GM12878 (cell line): Measurements from ENCODE around the gene ACACA. TPM values are rescaled to one million over a fixed set of nuclear protein-coding genes. Genes with fewer than 3 reads are reported as not detected.

Experiments used
- ATAC-seq: fragments of 200-7000 bp; cut with Tn5 transposase; 3 replicates; pipeline ENCODE4 v1.9.1; 2020; ENCODE audit warnings: mild to moderate bottlenecking, moderate library complexity
- BruUV-seq: library from RNA; stranded (reverse); fragments of 400-500 nt; replicated peaks from 2 replicates; lab custom pipeline; 2021; lab: Mats Ljungman, UMichigan
- CTCF ChIA-PET: fragments of 300-600 bp; sonication (Branson Sonifier 250); formaldehyde crosslinking; extraction: SDS; loops from one replicate; lab custom pipeline; 2021; ENCODE audit warnings: inconsistent platforms; lab: Yijun Ruan, JAX
- POLR2A ChIA-PET: fragments of 350-600 bp; formaldehyde crosslinking; extraction: SDS; loops from one replicate; lab custom pipeline; 2021; ENCODE audit warnings: inconsistent platforms; lab: Charles Lee
- RAD21 ChIA-PET: fragments of 300-600 bp; sonication (Branson Sonifier 250); formaldehyde crosslinking; loops from one replicate; lab custom pipeline; 2023; ENCODE audit warnings: antibody characterized with exemption; ENCODE audit not compliant: unreplicated experiment; lab: Charles Lee
- SMC1A ChIA-PET: fragments of 300-600 bp; sonication (Branson Sonifier 250); formaldehyde crosslinking; loops from one replicate; lab custom pipeline; 2023; ENCODE audit not compliant: unreplicated experiment, uncharacterized antibody; lab: Charles Lee
- DNase-seq: peaks from one replicate; pipeline ENCODE4 v3.0.0-alpha.2; 2011; ENCODE audit warnings: low read depth, low spot score
- FAIRE-seq: peaks from 3 replicates; lab custom pipeline; 2011; peaks lifted over from hg19 to GRCh38; lab: Jason Lieb, UNC
- H2AFZ ChIP-seq: 2 replicates; pipeline ENCODE4 v1.6.0; 2011; ENCODE audit warnings: low read depth, low read length, control low read depth; ENCODE audit not compliant: control insufficient read depth
- H3K27ac ChIP-seq: 2 replicates; pipeline ENCODE4 v1.5.1; 2011; ENCODE audit warnings: control low read depth; ENCODE audit not compliant: control insufficient read depth, insufficient read depth
- H3K27me3 ChIP-seq, 2 experiments: replicated peaks in 1 of 2; 2 replicates each; pipeline versions ENCODE4 v1.6.0 to v1.6.1; 2011; ENCODE audit warnings: low read length in 1 of 2; ENCODE audit not compliant: control insufficient read depth in 2 of 2, insufficient read depth in 2 of 2
- H3K36me3 ChIP-seq, 2 experiments: 2 replicates each; pipeline ENCODE4 v1.5.1; 2011; ENCODE audit warnings: low read length in 1 of 2; ENCODE audit not compliant: control insufficient read depth in 2 of 2, insufficient read depth in 2 of 2
- H3K4me1 ChIP-seq: 2 replicates; pipeline ENCODE4 v1.6.1; 2011; ENCODE audit warnings: mild to moderate bottlenecking, low read length, moderate library complexity, mixed read lengths; ENCODE audit not compliant: control insufficient read depth, insufficient read depth
- H3K4me2 ChIP-seq: 2 replicates; pipeline ENCODE4 v1.6.0; 2011; ENCODE audit warnings: control low read depth; ENCODE audit not compliant: control insufficient read depth, insufficient read depth
- H3K4me3 ChIP-seq: fragments of 200-600 bp; sonication (generic); 2 replicates; pipeline ENCODE4 v1.5.1; 2016
- H3K79me2 ChIP-seq: 2 replicates; pipeline ENCODE4 v1.6.0; 2011; ENCODE audit warnings: low read length; ENCODE audit not compliant: control insufficient read depth, insufficient read depth
- H3K9ac ChIP-seq: 2 replicates; pipeline ENCODE4 v1.8.0; 2011; ENCODE audit warnings: low read length, control low read depth, mixed read lengths; ENCODE audit not compliant: control insufficient read depth, insufficient read depth
- H3K9me3 ChIP-seq: replicated peaks from 3 replicates; pipeline ENCODE4 v1.5.1; 2011; ENCODE audit warnings: mild to moderate bottlenecking, low read length; ENCODE audit not compliant: control insufficient read depth, insufficient read depth
- H4K20me1 ChIP-seq: 2 replicates; pipeline ENCODE4 v1.6.0; 2011; ENCODE audit not compliant: control insufficient read depth, insufficient read depth
- CREM ChIP-seq: IDR thresholded peaks from 2 replicates; pipeline ENCODE4 v1.6.1; 2014; ENCODE audit warnings: antibody characterized with exemption, low read depth
- DPF2 ChIP-seq: fragments of 450-650 bp; IDR thresholded peaks from 2 replicates; pipeline ENCODE4 v1.6.1; 2017; ENCODE audit warnings: mild to moderate bottlenecking
- EED ChIP-seq: sonication (generic); IDR thresholded peaks from 2 replicates; pipeline ENCODE4 v1.6.1; 2016; ENCODE audit warnings: antibody characterized with exemption, low read depth
- HDGF ChIP-seq: fragments of 450-650 bp; IDR thresholded peaks from 2 replicates; pipeline ENCODE4 v1.6.1; 2016; ENCODE audit warnings: antibody characterized with exemption
- KAT2A ChIP-seq: conservative IDR thresholded peaks from 2 replicates; pipeline ENCODE4 v1.6.1; 2011; ENCODE audit warnings: low read depth, low read length; ENCODE audit not compliant: control insufficient read depth
- MTA2 ChIP-seq: fragments of 450-650 bp; IDR thresholded peaks from 2 replicates; pipeline ENCODE4 v1.6.1; 2016; ENCODE audit warnings: low read depth, mild to moderate bottlenecking, moderate library complexity
- POLR2A ChIP-seq: IDR thresholded peaks from 2 replicates; pipeline ENCODE4 v1.6.1; 2011; ENCODE audit warnings: low read depth, mild to moderate bottlenecking, low read length
- POU2F2 ChIP-seq: IDR thresholded peaks from 3 replicates; pipeline ENCODE4 v1.6.1; 2011; ENCODE audit warnings: low read depth, mild to moderate bottlenecking, low read length, borderline replicate concordance
- RUNX3 ChIP-seq: IDR thresholded peaks from 2 replicates; pipeline ENCODE4 v1.6.1; 2012; ENCODE audit warnings: low read length, inconsistent platforms
- SP1 ChIP-seq: IDR thresholded peaks from one replicate; pipeline ENCODE4 v1.6.1; 2011; ENCODE audit warnings: low read depth, low read length
- WRNIP1 ChIP-seq: IDR thresholded peaks from 2 replicates; pipeline ENCODE4 v1.6.1; 2011; ENCODE audit warnings: low read depth, low read length, improper control_type of control experiment, borderline replicate concordance
- ZBTB33 ChIP-seq: fragments of 450-650 bp; IDR thresholded peaks from 2 replicates; pipeline ENCODE4 v1.6.1; 2017; ENCODE audit warnings: mild to moderate bottlenecking
- WGBS: methylation state at CpG from one replicate; pipeline ENCODE4 v1.1.6; 2016; ENCODE audit warnings: low lambda C conversion rate; ENCODE audit not compliant: insufficient replicate concordance, insufficient coverage; ENCODE audit errors: missing lambda C conversion rate; 5-methylcytosine and 5-hydroxymethylcytosine counted together
- in situ Hi-C: fragments of 300-500 bp; cut with MboI; formaldehyde crosslinking; loops from 9 replicates; pipeline ENCODE4 v1.14.3; 2018; ENCODE audit warnings: mixed read lengths
- intact Hi-C: fragments of 100-400 bp; cut with micrococcal nuclease; formaldehyde crosslinking; loops from one replicate; pipeline ENCODE4 v1.14.2; 2022; ENCODE audit not compliant: unreplicated experiment
- polyA plus RNA-seq, 11 experiments: library from polyadenylated mRNA; depleted of rRNA in 4 of 11; unstranded in 6 of 11; stranded (reverse) in 5 of 11; fragments of >200 nt; fragmentation: Nextera tagmentation in 4 of 11; fragmentation: Illumina TruSeq in 1 of 11; extraction: Ambion mirVana in 4 of 11; extraction: Trizol in 1 of 11; gene quantifications; 1 replicate in 1 of 11; 2 replicates in 10 of 11; pipeline versions ENCODE4 v1.2.1 to v1.2.3, GENCODE V29; 2011 to 2016; ENCODE audit warnings: inconsistent platforms in 2 of 11, missing spikeins in 2 of 11, low read depth in 1 of 11
- total RNA-seq, 4 experiments: library from RNA; depleted of rRNA in 3 of 4; stranded (reverse); fragments of >200 nt in 3 of 4; fragmentation: Illumina TruSeq in 1 of 4; extraction: Trizol in 1 of 4; gene quantifications; 2 replicates each; pipeline versions ENCODE4 v1.2.1 to v1.2.3, GENCODE V29; 2013 to 2021
- TF ChIP-seq, protein P1 (sequence below): fragments of 450-650 bp; formaldehyde crosslinking; IDR thresholded peaks from 2 replicates; pipeline ENCODE4 v1.4.0; 2022; ENCODE audit warnings: mild to moderate bottlenecking, moderate library complexity
- TF ChIP-seq, protein P2 (sequence below): fragments of 450-650 bp; IDR thresholded peaks from 2 replicates; pipeline ENCODE4 v1.6.1; 2017; ENCODE audit warnings: antibody characterized with exemption, mild to moderate bottlenecking, moderate library complexity

ACACA gene
- total and polyA plus RNA-seq, 10 of the 15 experiments (the other 5 are each of a cell fraction or from before 2014, with no cell fraction given) = 12.9 to 74.2 (median 32.0) TPM

DNA sequence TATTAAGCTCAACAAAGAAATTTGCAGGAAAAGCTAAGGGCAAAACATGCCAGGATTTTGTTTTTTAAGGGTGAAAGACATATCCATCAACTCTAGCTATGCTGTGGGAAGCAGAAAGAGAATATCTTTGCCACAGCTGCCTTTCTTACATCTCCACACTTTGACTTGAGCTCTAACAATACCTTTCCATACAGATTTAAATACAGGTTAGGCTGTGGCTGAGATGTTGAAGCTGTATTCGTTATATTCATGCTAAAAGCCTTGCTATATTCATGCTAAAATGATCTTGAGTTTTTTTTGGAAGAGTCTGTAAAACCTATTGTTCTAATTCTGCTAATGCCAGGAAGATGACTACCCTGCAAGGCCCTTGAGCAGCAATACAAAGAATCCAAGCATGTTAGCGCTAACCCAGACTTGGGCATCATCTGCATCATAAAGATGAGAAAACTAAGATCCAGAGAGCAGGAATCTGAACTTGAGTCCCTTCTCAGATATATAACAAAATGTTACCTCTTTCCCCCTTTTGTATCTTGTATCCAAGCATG, 235.7 kb downstream of the ACACA start:
- H3K79me2 ChIP-seq = no peaks in the 10 kb centered on the region

More for the DNA sequence above, 235.7 kb downstream of the ACACA start:
- no peaks in the 10 kb centered on the region for H3K4me1 ChIP-seq
- no peak overlapping the region for H3K9ac ChIP-seq
- no peaks in the 10 kb centered on the region for H3K27me3 ChIP-seq
- H3K4me2 ChIP-seq = no peak overlapping the region
- H4K20me1 ChIP-seq = no peaks in the 10 kb centered on the region
- intact Hi-C loops (no loop called here), in situ Hi-C loops (no loop called here)
- no peaks in the 10 kb centered on the region for H3K9me3 ChIP-seq
- CTCF ChIA-PET = interaction anchor here (1.2 kb wide), 1 partner anchor 17 kb away, joined by 3 read pairs; no protein-coding TSS in a partner anchor
- WGBS = 100% methylated on average over 2 of the region's 2 CpGs
- POLR2A ChIA-PET = no interaction called here
- SMC1A ChIA-PET = interaction anchor here (1.2 to 1.7 kb wide), 2 partner anchors 11 to 40 kb away, joined by 3 to 6 read pairs; no protein-coding TSS in a partner anchor
- H3K36me3 ChIP-seq = peaks cover 0 to 2% of the 10 kb centered on the region in 2 experiments; a peak in 1 of 4 replicates
- DNase-seq = no peak
- no peak overlapping the region for H2AFZ ChIP-seq
- RAD21 ChIA-PET = no interaction called here
- ATAC-seq = no peak
- TF ChIP-seq ZBTB33 (no peak), MTA2 (no peak), POU2F2 (no peak), WRNIP1 (no peak), CREM (no peak), KAT2A (no peak), EED (no peak), POLR2A (no peak), DPF2 (no peak), SP1 (no peak), RUNX3 (no peak), HDGF (no peak)
- TF ChIP-seq, protein P1, sequence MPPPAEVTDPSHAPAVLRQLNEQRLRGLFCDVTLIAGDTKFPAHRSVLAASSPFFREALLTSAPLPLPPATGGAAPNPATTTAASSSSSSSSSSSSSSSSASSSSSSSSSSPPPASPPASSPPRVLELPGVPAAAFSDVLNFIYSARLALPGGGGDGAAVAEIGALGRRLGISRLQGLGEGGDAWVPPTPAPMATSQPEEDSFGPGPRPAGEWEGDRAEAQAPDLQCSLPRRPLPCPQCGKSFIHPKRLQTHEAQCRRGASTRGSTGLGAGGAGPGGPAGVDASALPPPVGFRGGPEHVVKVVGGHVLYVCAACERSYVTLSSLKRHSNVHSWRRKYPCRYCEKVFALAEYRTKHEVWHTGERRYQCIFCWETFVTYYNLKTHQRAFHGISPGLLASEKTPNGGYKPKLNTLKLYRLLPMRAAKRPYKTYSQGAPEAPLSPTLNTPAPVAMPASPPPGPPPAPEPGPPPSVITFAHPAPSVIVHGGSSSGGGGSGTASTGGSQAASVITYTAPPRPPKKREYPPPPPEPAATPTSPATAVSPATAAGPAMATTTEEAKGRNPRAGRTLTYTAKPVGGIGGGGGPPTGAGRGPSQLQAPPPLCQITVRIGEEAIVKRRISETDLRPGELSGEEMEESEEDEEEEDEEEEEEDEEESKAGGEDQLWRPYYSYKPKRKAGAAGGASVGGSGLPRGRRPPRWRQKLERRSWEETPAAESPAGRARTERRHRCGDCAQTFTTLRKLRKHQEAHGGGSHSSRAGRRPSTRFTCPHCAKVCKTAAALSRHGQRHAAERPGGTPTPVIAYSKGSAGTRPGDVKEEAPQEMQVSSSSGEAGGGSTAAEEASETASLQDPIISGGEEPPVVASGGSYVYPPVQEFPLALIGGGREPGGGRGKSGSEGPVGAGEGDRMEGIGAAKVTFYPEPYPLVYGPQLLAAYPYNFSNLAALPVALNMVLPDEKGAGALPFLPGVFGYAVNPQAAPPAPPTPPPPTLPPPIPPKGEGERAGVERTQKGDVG (CRISPR knock-in tag) = no peak
- TF ChIP-seq, protein P2, sequence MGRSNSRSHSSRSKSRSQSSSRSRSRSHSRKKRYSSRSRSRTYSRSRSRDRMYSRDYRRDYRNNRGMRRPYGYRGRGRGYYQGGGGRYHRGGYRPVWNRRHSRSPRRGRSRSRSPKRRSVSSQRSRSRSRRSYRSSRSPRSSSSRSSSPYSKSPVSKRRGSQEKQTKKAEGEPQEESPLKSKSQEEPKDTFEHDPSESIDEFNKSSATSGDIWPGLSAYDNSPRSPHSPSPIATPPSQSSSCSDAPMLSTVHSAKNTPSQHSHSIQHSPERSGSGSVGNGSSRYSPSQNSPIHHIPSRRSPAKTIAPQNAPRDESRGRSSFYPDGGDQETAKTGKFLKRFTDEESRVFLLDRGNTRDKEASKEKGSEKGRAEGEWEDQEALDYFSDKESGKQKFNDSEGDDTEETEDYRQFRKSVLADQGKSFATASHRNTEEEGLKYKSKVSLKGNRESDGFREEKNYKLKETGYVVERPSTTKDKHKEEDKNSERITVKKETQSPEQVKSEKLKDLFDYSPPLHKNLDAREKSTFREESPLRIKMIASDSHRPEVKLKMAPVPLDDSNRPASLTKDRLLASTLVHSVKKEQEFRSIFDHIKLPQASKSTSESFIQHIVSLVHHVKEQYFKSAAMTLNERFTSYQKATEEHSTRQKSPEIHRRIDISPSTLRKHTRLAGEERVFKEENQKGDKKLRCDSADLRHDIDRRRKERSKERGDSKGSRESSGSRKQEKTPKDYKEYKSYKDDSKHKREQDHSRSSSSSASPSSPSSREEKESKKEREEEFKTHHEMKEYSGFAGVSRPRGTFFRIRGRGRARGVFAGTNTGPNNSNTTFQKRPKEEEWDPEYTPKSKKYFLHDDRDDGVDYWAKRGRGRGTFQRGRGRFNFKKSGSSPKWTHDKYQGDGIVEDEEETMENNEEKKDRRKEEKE = no peak
- no TSS peak for BruUV-seq
- no peak for FAIRE-seq
- H3K4me3 ChIP-seq = no peak overlapping the region
- no peak overlapping the region for H3K27ac ChIP-seq
